Measurements from ENCODE around the gene WWOX.

The WWOX gene

GRCh38 chr16:78303946-78304345 lies 204.5 kb downstream of the WWOX start:
- Histone ChIP-seq H3K4me1 (ENCODE audit: low read length) (no peaks in the 10 kb centered on the region), H3K79me2 (ENCODE audit: low read length) (no peaks in the 10 kb centered on the region), H3K4me2 (ENCODE audit: low read depth, low read length) (no peak overlapping the region), H3K4me3 (ENCODE audit: low read length) (no peak overlapping the region), H3K9me2 (replicated peaks; ENCODE audit: insufficient read depth, low read length) (no peaks in the 10 kb centered on the region), H3K9ac (ENCODE audit: low read length) (no peak overlapping the region), H4K20me1 (ENCODE audit: insufficient read depth, low read length) (no peaks in the 10 kb centered on the region), H3K9me3 (replicated peaks; ENCODE audit: insufficient read depth, low read length) (no peaks in the 10 kb centered on the region), H3K27ac (ENCODE audit: low read length) (no peak overlapping the region), H2AFZ (ENCODE audit: low read length) (no peak overlapping the region), H3K27me3 (replicated peaks; ENCODE audit: insufficient read depth, low read length) (no peaks in the 10 kb centered on the region), H3F3A (ENCODE audit: insufficient read depth, low read length) (no peaks in the 10 kb centered on the region), H3K36me3 (replicated peaks; ENCODE audit: insufficient read depth, low read length) (no peaks in the 10 kb centered on the region)
- no peak for DNase-seq
- TF ChIP-seq EZH2phosphoT487 (IDR thresholded peaks at IDR 0.05; ENCODE audit: low read length) (no peak), EZH2 (optimal IDR thresholded peaks at IDR 0.05; ENCODE audit: low read depth, low read length) (no peak)
- TF ChIP-seq, protein P1, sequence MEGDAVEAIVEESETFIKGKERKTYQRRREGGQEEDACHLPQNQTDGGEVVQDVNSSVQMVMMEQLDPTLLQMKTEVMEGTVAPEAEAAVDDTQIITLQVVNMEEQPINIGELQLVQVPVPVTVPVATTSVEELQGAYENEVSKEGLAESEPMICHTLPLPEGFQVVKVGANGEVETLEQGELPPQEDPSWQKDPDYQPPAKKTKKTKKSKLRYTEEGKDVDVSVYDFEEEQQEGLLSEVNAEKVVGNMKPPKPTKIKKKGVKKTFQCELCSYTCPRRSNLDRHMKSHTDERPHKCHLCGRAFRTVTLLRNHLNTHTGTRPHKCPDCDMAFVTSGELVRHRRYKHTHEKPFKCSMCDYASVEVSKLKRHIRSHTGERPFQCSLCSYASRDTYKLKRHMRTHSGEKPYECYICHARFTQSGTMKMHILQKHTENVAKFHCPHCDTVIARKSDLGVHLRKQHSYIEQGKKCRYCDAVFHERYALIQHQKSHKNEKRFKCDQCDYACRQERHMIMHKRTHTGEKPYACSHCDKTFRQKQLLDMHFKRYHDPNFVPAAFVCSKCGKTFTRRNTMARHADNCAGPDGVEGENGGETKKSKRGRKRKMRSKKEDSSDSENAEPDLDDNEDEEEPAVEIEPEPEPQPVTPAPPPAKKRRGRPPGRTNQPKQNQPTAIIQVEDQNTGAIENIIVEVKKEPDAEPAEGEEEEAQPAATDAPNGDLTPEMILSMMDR (IDR thresholded peaks at IDR 0.05; ENCODE audit: low read length) = no peak

DNA sequence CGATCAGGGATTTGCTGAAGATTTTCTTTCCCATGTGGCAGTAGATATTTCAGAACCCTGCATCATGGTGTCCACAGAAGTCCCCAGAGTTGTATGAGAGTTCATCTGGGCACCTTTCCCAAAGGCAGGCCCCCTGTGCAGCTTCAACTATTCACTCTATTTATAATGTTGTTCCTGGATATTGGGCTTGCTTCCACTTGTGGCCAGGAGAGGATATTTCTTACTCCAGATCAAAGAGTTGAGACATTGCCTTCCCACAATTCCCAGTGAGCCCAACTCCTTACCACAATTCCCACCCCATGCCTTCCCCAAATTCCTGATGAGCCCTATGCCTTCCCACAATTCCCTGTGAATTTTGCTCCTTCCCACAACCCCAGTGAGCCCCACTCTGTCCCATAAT lies 206.9 kb downstream of the WWOX start:
- H3K9me3 ChIP-seq (replicated peaks; ENCODE audit: insufficient read depth, low read length) = no peaks in the 10 kb centered on the region
- H3K4me2 ChIP-seq (ENCODE audit: low read depth, low read length) = no peak overlapping the region
- no peaks in the 10 kb centered on the region for H3K4me1 ChIP-seq (ENCODE audit: low read length)
- no peaks in the 10 kb centered on the region for H3K9me2 ChIP-seq (replicated peaks; ENCODE audit: insufficient read depth, low read length)
- H2AFZ ChIP-seq (ENCODE audit: low read length) = no peak overlapping the region
- H3F3A ChIP-seq (ENCODE audit: insufficient read depth, low read length) = no peaks in the 10 kb centered on the region
- TF ChIP-seq, protein P1 (IDR thresholded peaks at IDR 0.05; ENCODE audit: low read length) = no peak
- no peak for TF ChIP-seq EZH2 (optimal IDR thresholded peaks at IDR 0.05; ENCODE audit: low read depth, low read length)
- no peak for TF ChIP-seq EZH2phosphoT487 (IDR thresholded peaks at IDR 0.05; ENCODE audit: low read length)
- H3K79me2 ChIP-seq (ENCODE audit: low read length) = no peaks in the 10 kb centered on the region
- no peak overlapping the region for H3K27ac ChIP-seq (ENCODE audit: low read length)
- no peak overlapping the region for H3K4me3 ChIP-seq (ENCODE audit: low read length)
- no peaks in the 10 kb centered on the region for H3K36me3 ChIP-seq (replicated peaks; ENCODE audit: insufficient read depth, low read length)
- no peak for DNase-seq
- H3K27me3 ChIP-seq (replicated peaks; ENCODE audit: insufficient read depth, low read length) = no peaks in the 10 kb centered on the region
- H4K20me1 ChIP-seq (ENCODE audit: insufficient read depth, low read length) = no peaks in the 10 kb centered on the region
- H3K9ac ChIP-seq (ENCODE audit: low read length) = no peak overlapping the region

DNA sequence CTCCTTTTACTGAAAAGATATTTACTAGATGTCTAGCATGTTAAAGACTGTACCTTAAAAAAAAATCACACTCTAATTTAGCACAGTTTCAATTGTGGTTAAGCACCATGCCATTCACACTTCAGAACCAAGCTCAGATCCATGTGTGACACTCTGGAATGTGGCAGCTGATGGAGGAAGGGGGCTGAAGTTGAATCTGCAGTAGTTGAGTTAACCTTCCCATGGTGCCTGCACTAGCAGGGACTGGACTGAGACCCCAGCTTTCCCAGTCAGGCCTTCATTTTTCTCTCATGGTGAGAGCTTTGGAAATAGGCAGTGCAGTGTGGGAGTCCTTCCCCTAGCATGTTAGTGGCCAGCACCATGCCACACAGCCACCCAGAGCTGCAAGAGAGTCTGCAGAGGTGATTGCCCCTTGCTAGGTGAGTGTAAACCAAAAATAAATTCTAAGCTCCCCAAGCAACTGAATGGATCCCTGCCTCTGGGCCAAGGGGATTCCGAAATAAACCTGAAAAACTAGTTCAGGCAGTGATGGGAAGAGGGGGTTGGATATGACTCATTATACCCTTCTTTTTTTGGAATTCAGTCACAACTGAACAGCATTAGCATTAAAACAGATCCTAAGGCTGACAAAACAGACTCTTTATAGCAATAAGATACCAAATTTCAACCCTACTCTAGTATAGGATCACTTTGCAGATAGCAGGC lies 208.5 kb downstream of the WWOX start:
- H3K9me3 ChIP-seq (replicated peaks; ENCODE audit: insufficient read depth, low read length) = no peaks in the 10 kb centered on the region
- TF ChIP-seq EZH2 (optimal IDR thresholded peaks at IDR 0.05; ENCODE audit: low read depth, low read length) (no peak), EZH2phosphoT487 (IDR thresholded peaks at IDR 0.05; ENCODE audit: low read length) (no peak)
- TF ChIP-seq, protein P1 (IDR thresholded peaks at IDR 0.05; ENCODE audit: low read length) = no peak
- no peak for DNase-seq
- no peak overlapping the region for H3K27ac ChIP-seq (ENCODE audit: low read length)
- no peaks in the 10 kb centered on the region for H3K36me3 ChIP-seq (replicated peaks; ENCODE audit: insufficient read depth, low read length)
- H3K9ac ChIP-seq (ENCODE audit: low read length) = no peak overlapping the region
- no peaks in the 10 kb centered on the region for H3K4me1 ChIP-seq (ENCODE audit: low read length)
- H2AFZ ChIP-seq (ENCODE audit: low read length) = no peak overlapping the region
- H3K4me2 ChIP-seq (ENCODE audit: low read depth, low read length) = no peak overlapping the region
- H3K27me3 ChIP-seq (replicated peaks; ENCODE audit: insufficient read depth, low read length) = no peaks in the 10 kb centered on the region
- H3F3A ChIP-seq (ENCODE audit: insufficient read depth, low read length) = no peaks in the 10 kb centered on the region
- no peak overlapping the region for H3K4me3 ChIP-seq (ENCODE audit: low read length)
- H4K20me1 ChIP-seq (ENCODE audit: insufficient read depth, low read length) = no peaks in the 10 kb centered on the region
- no peaks in the 10 kb centered on the region for H3K79me2 ChIP-seq (ENCODE audit: low read length)
- no peaks in the 10 kb centered on the region for H3K9me2 ChIP-seq (replicated peaks; ENCODE audit: insufficient read depth, low read length)

Data from MM.1S (cell line).